ENCODE results near the gene LITAFD.
"Not testable (repeated sequence)": the region's sequence is repeated elsewhere in the genome, so short reads cannot be mapped to it uniquely, and the experiment has no call there.

LITAFD gene

DNA sequence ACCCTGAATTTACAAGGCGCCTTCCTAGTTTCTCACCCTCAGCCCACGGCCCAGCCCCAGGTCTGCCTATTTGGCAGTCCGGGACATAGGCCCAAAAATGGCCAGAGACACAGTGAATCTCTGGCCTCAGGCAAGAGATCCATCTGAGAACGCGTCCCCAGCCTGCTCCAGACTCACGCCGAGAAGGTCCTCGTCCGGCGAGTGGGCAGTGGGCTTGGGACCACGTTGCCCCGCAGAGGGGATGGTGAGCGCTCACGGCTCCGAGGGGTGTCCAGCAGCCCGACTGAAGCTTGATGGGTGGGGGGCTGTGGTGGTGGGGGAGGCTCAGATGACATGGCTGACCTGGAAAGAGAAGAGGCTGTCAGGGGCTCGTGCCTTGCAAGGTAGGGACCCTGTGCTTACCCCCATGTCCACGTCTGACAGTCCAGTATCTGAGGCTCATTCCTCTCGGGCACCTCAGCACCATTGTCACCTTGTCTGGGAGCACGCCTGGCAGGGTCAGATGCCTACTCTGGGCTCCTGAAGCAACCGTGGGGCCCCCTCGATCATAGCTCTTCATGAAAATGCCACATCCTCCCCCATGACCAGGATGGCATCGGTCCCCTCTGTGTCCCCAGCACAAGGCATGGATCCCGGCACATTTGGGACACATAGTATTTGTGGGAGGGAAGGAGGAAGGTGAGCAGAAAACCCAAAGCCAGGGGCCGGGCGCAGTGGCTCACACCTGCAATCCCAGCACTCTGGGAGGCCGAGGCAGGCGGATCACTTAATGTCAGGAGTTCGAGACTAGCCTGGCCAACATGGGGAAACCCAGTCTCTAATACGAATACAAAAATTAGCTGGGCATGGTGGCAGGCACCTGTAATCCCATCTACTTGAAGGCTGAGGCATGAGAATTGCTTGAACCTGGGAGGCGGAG is 22.9 kb upstream of the LITAFD start:
- DNase-seq (ENCODE audit: low spot score) = no peak

GRCh38 chr16:8859913-8860881 is 22.0 kb upstream of the LITAFD start:
- DNase-seq (ENCODE audit: low spot score) = peak; percentile 69

- no peak for DNase-seq (ENCODE audit: low spot score)
These were observed 20.4 kb upstream of the LITAFD start for GRCh38 chr16:8861563-8862308.

DNA sequence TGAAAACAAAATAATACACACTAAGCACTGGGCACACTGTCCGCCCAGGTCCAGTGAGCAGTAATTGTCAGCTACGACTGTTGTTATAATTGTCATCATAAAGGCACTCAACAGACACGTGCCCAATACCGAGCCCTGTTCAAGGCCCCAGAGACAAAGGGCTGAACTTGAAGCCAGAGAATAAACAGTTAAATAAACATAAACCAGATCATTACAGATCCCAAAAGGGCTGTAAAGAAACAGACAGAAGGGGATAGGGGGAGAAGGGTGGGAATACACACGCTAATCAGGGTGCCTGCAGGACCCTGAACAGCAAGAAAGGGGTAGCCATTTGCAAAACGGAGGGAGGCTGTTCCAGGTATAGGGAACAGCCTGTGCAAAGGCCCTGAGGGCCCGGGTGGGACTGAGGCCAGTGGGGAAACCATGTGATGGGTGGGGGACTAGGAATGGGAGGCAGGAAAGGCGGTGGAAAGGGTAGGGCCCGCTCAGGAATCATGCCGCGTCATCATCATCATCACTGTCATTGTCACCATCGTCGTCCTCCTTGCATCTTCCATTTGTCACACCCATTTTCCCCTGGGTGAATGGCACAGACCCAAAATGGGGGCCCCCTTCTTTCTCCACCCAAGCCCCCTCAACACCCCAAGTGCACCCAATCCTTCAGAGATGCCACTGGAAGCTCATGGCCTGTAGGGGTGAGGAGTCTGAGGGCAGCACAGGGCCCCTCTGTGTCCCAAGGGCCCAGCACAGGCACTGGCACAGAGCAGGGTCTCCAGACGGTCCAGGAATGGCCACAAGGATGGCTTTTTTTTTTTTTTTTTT is 19.6 kb upstream of the LITAFD start:
- DNase-seq (ENCODE audit: low spot score) = no peak

DNA sequence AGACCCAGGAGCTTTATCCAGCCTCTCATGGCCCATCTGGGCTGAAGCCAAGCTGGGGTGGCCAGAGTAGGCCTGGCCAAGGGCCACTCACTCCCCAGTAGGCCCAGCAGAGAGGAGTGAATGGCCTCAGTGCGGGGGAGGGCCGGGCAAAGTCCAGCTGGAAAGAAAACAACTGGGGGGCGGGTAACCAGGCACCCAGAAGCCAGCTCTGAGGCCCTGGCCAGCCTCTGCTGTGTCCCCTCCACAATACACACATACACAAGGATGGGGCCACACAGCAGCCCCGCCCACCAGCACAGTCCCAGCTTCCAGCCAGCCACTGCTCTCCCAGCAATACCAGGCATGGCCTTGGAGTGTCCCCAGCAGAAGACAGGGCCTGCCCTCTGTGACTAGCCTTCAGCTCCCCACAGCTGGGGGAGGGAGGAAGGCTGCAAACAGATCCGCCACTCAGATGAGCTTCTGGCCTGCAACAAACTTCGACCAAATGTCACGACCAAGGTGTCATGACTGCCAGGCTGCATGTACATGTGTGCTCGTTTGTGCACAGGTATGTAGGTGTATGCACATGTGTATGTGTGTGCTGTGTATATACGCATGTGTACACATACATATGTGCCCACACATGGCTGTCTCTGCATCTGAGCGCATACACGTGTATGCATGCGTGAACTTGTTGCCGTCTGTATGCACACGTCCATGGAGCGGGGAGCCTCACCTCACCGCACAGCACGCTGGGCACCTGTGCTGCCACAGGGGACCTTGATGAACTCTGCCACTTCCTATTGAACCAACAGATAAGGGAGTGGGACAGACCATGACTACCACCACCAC is 18.3 kb upstream of the LITAFD start:
- DNase-seq (ENCODE audit: low spot score) = peak; percentile 83

- no peak for DNase-seq (ENCODE audit: low spot score)
These were observed 17.6 kb upstream of the LITAFD start for GRCh38 chr16:8864480-8865110.

DNA sequence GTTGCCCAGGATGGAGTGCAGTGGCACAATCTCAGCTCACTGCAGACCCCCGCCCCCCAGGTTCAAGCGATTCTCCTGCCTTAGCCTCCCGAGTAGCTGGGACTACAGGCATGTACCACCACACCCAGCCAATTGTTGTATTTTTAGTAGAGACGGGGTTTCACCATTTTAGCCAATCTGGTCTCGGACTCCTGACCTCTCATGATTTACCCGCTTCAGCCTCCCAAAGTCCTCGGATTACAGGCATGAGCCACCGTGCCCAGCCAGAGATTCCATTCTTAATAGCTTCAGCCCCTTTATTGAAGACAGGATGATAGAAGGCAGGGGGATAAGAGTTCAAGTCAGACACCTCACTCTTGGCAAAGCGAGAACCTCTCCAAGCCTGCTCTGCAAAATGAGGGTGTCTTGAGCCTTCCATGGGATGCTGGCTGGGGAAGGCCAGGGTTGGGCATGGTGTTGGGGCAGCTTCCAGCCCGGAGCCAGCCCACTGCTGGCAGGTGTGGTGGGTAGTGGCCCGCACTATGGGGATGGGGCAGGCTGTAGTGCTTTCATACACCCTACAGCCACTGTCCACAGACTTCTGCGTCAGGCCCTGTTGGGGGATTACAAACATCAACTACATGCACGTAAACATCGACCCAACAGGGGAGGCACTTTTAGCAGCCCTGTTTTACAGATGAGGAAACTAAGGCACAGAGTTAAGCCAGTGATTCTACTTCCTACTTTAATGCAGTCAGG is 16.8 kb upstream of the LITAFD start:
- no peak for DNase-seq (ENCODE audit: low spot score)

DNA sequence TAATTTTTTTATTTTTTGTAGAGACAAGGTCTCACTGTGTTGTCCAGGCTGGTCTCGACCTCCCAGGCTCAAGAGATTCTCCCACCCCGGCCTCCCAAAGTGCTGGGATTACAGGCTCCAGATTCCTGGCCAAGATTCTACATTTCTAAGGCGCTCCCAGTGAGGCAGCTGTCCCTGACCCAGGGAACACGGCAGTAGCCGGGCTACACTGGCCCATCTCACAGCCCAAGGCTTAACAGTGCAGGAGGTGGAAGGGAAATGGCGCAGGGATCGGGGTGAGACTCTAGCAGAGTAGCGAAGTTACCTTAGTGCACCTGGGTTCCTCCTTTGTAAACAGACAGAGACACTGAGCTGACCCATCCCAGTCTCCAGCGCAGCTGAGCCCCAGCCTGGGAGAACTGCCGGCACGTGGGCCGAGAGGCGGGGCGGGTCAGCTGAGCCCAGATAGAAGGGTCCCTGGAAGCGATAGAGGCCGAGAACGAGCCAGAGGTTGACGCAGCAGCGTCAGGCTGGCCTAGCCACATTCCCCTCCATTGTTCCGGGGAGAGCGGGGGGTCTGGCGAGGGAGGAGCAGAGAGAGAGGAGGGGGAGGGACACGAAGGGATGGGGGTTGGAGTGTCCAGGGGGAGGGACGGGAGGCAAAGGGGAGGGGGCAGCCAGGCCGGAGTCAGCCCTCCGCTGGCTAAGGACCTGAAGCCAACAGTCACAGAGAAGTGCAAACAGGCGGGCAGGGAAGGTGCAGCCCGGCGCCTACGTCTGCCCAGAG is 15.8 kb upstream of the LITAFD start:
- peak; percentile 43 for DNase-seq (ENCODE audit: low spot score)

- no peak for DNase-seq (ENCODE audit: low spot score)
These were observed 15.3 kb upstream of the LITAFD start for GRCh38 chr16:8866884-8867215.

GRCh38 chr16:8867216-8867931 is 14.8 kb upstream of the LITAFD start:
- no peak for DNase-seq (ENCODE audit: low spot score)

DNA sequence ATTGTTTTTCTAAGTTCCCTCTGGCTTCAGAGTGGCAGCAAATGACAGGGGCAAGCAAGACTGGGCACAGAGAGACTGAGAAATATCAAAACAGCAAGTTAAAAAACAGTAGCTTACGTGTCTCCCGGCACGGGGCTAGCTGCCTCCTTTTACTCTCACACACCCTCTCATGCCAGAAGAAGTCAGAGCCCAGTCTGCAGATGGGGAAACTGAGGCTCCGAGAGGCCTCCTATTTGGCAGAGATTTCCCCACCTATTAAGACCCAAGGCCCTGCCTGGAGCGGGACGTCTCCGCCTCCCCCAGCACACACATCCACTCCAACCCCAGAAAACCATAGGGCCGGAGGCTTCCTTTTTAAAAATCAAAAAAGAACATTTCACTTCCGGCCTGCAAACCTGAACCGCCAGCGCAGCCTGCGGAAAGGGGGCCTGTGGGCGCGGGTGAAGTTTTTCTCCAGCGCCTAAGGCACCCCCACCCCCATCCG is 14.2 kb upstream of the LITAFD start:
- DNase-seq (ENCODE audit: low spot score) = no peak

GRCh38 chr16:8868416-8869211 is 13.5 kb upstream of the LITAFD start, which contains the start of gene CARHSP1:
Gene CARHSP1, minus strand, starts transcription at chr16:8869006. Its CDS starts 9,678 bp downstream, at chr16:8859328.
- DNase-seq (ENCODE audit: low spot score) = peak; percentile 92

- DNase-seq (ENCODE audit: low spot score) = peak; percentile 51
These were observed 12.8 kb upstream of the LITAFD start for GRCh38 chr16:8869212-8869987.

GRCh38 chr16:8869988-8870241 is 12.2 kb upstream of the LITAFD start:
- DNase-seq (ENCODE audit: low spot score) = not testable (repeated sequence)

DNA sequence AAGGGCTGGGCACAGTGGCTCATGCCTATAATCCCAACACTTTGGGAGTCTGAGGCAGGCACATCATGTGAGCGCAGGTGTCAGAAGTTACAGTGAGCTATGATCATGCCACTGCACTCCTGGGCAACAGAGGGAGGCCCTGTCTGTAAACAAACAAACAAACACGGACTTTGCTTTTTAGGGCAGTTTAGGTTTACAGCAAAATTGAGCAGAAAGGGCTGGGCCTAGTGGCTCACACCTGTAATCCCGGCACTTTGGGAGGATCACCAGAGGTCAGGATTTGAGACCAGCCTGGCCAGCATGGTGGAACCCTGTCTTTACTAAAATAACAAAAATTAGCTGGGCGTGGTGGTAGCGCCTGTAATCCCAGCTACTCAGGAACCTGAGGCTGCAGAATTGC is 10.1 kb upstream of the LITAFD start:
- no peak for DNase-seq (ENCODE audit: low spot score)

Measured in HuH-7.5 (cell line).